ENCODE measurements around the gene ZNF491. TPM values are rescaled to one million over a fixed set of nuclear protein-coding genes. Genes with fewer than 3 reads are reported as not detected.
"Not testable (repeated sequence)": the region's sequence is repeated elsewhere in the genome, so short reads cannot be mapped to it uniquely, and the experiment has no call there.

Gene ZNF491
- total RNA-seq, 1 experiment from 2014 or later: not detected

GRCh38 chr19:11821474-11822109 is 23.3 kb downstream of the ZNF491 start:
- no peak overlapping the region for H3K27ac ChIP-seq (ENCODE audit: low read depth, low read length)
- no peak overlapping the region for H3K4me3 ChIP-seq (replicated peaks in 1 of 2; ENCODE audit: low read depth in 1 of 2, low read length in 2 of 2)
- intact Hi-C loops (cut with micrococcal nuclease): no loop called here
- no peak overlapping the region for H3K9ac ChIP-seq (ENCODE audit: low read length)
- TF ChIP-seq MAX (IDR thresholded peaks at IDR 0.05) (no peak), CTCF (IDR thresholded peaks at IDR 0.05 in 2 of 3, conservative IDR thresholded peaks at IDR 0.05 in 1 of 3; ENCODE audit: borderline replicate concordance in 1 of 3, insufficient read depth in 1 of 3, low read depth in 2 of 3, low read length in 2 of 3) (no peak), POLR2A (IDR thresholded peaks at IDR 0.05; ENCODE audit: borderline replicate concordance, extremely low read depth, insufficient read depth, insufficient read length) (no peak), EGR1 (IDR thresholded peaks at IDR 0.05; ENCODE audit: low read depth) (no peak), EZH2phosphoT487 (IDR thresholded peaks at IDR 0.05; ENCODE audit: borderline replicate concordance) (no peak), YY1 (IDR thresholded peaks at IDR 0.05; ENCODE audit: extremely low read depth, insufficient replicate concordance, low read depth, low read length) (no peak), SP1 (IDR thresholded peaks at IDR 0.05; ENCODE audit: low read depth) (no peak), POLR2AphosphoS5 (IDR thresholded peaks at IDR 0.05; ENCODE audit: low read depth, low read length) (no peak), CBX3 (IDR thresholded peaks at IDR 0.05; ENCODE audit: low read depth) (no peak), FOSL1 (IDR thresholded peaks at IDR 0.05; ENCODE audit: low read depth) (no peak), ZNF274 (IDR thresholded peaks at IDR 0.05; ENCODE audit: low read depth, low read length) (no peak), EZH2 (IDR thresholded peaks at IDR 0.05) (no peak), RAD21 (IDR thresholded peaks at IDR 0.05; ENCODE audit: low read depth) (no peak)
- no peaks in the 10 kb centered on the region for H4K20me1 ChIP-seq (ENCODE audit: insufficient read depth)
- no peak overlapping the region for H2AFZ ChIP-seq (ENCODE audit: low read depth, low read length, poor library complexity, severe bottlenecking)
- H3K27me3 ChIP-seq (ENCODE audit: insufficient read depth, low read length): no peaks in the 10 kb centered on the region
- no TSS peak for BruUV-seq (replicated peaks)
- CTCF ChIA-PET: no interaction called here
- DNase-seq (ENCODE audit: low read depth, low spot score): no peak
- ATAC-seq: no peak
- peaks cover 5 to 8% of the 10 kb centered on the region in 2 experiments; a peak in 3 of 4 replicates for H3K9me3 ChIP-seq (ENCODE audit: control insufficient read depth in 1 of 2, insufficient read depth in 1 of 2, low read depth in 1 of 2, low read length in 2 of 2)
- RAD21 ChIA-PET (ENCODE audit: low non-redundant PET in 1 of 2, low total read pairs in 2 of 2, uncharacterized antibody in 2 of 2, unreplicated experiment in 2 of 2): no interaction called here
- POLR2A ChIA-PET: no interaction called here
- no peak overlapping the region for H3K4me2 ChIP-seq (ENCODE audit: low read length)
- H3K79me2 ChIP-seq (ENCODE audit: insufficient read depth, low read length): no peaks in the 10 kb centered on the region
- no peaks in the 10 kb centered on the region for H3K9me2 ChIP-seq (ENCODE audit: insufficient read depth)
- no peaks in the 10 kb centered on the region for H3K36me3 ChIP-seq (ENCODE audit: control insufficient read depth in 1 of 2, insufficient read depth in 2 of 2, low read length in 2 of 2)
- H3K4me1 ChIP-seq (ENCODE audit: control insufficient read depth in 1 of 2, insufficient read depth in 2 of 2, low read length in 2 of 2): no peaks in the 10 kb centered on the region

GRCh38 chr19:11828957-11829876 is 30.9 kb downstream of the ZNF491 start:
- H3K27ac ChIP-seq (ENCODE audit: low read depth, low read length); H3K9me2 ChIP-seq (ENCODE audit: insufficient read depth); intact Hi-C loops (cut with micrococcal nuclease); BruUV-seq (replicated peaks); H3K4me2 ChIP-seq (ENCODE audit: low read length); RAD21 ChIA-PET (ENCODE audit: low non-redundant PET in 1 of 2, low total read pairs in 2 of 2, uncharacterized antibody in 2 of 2, unreplicated experiment in 2 of 2); H3K4me1 ChIP-seq (ENCODE audit: control insufficient read depth in 1 of 2, insufficient read depth in 2 of 2, low read length in 2 of 2); H3K79me2 ChIP-seq (ENCODE audit: insufficient read depth, low read length); POLR2A ChIA-PET; DNase-seq (ENCODE audit: low read depth, low spot score); H4K20me1 ChIP-seq (ENCODE audit: insufficient read depth); H2AFZ ChIP-seq (ENCODE audit: low read depth, low read length, poor library complexity, severe bottlenecking); CTCF ChIA-PET; H3K4me3 ChIP-seq (replicated peaks in 1 of 2; ENCODE audit: low read depth in 1 of 2, low read length in 2 of 2); H3K9ac ChIP-seq (ENCODE audit: low read length); H3K27me3 ChIP-seq (ENCODE audit: insufficient read depth, low read length); ATAC-seq: not testable (repeated sequence)
- H3K36me3 ChIP-seq (ENCODE audit: control insufficient read depth in 1 of 2, insufficient read depth in 2 of 2, low read length in 2 of 2): peaks cover 2 to 21% of the 10 kb centered on the region in 2 experiments; a peak in 3 of 4 replicates
- H3K9me3 ChIP-seq (ENCODE audit: control insufficient read depth in 1 of 2, insufficient read depth in 1 of 2, low read depth in 1 of 2, low read length in 2 of 2): peaks cover 16 to 48% of the 10 kb centered on the region in 2 experiments; a peak in 3 of 4 replicates

Data from HCT116 (cell line).